ENCODE results near the gene BSDC1.

DNA sequence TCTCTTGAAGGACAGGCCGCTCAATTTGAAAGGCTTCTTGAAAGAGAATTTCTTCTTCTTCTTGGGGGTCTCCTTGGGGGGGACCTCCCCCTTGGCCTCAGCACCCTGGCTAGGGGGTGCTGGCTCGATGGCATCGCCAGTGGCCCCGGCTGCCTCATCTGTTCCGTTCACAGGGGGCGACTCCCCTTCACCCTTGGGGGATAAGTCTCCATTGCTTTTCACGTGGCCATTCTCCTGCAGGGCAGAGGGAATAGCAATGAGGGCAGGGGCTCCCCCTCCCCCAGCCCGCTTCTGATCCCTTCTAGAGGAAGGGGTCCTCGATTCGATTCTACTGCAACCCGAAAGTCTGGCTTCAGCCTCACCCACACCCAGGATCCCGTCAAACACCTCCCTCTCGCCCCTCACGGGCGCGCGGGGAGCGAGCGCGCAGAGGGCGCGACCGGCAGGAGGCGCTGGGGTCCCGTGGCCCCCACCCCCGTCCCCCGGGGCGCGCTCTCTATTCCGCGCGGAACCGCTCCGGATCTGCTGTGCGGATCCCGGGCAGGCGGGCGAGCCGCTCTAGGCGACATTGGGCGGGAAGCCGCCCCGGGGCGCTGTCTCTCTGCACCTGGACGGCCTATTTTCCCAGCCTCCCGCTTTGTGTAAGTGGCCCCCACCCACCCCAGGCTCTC, 59.2 kb downstream of the BSDC1 start:
- TF ChIP-seq, protein P1, sequence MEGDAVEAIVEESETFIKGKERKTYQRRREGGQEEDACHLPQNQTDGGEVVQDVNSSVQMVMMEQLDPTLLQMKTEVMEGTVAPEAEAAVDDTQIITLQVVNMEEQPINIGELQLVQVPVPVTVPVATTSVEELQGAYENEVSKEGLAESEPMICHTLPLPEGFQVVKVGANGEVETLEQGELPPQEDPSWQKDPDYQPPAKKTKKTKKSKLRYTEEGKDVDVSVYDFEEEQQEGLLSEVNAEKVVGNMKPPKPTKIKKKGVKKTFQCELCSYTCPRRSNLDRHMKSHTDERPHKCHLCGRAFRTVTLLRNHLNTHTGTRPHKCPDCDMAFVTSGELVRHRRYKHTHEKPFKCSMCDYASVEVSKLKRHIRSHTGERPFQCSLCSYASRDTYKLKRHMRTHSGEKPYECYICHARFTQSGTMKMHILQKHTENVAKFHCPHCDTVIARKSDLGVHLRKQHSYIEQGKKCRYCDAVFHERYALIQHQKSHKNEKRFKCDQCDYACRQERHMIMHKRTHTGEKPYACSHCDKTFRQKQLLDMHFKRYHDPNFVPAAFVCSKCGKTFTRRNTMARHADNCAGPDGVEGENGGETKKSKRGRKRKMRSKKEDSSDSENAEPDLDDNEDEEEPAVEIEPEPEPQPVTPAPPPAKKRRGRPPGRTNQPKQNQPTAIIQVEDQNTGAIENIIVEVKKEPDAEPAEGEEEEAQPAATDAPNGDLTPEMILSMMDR (IDR thresholded peaks at IDR 0.05): peak; percentile 58 to 85 (median 64)
- no peak for TF ChIP-seq POLR2A (IDR thresholded peaks at IDR 0.05)
